ENCODE data around the gene PRR19.

PRR19 gene

DNA sequence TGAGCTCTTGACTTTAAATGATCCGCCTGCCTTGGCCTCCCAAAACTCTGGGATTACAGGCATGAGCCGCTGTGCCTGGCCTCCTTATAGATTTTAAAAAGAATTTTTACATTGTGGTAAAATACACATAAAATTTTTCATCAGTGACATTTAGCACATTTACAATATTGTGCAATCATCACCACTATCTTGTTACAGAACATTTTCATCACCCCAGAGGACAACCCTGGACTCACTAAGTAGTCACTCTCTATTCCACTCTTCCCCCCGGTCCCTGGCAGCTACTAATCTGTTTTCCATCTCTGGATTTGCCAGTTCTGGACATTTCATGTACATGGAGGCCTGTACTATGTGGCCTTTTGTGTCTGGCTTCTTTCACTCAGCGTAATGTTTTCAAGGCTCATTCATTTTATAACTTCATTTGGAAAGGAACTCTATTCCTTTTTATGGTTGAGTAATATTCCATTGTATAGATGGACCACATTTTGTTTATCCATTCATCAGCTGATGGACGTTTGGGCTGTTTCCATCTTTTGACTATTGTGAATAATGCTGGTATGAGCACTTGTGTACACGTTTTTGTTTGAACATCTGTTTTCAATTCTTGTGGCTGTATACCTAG, 43.4 kb downstream of the PRR19 start:
- Mint-ChIP-seq H3K27me3 (ENCODE audit: low read depth) (no peaks in the 10 kb centered on the region), H3K36me3 (ENCODE audit: low read depth) (peaks cover 44% of the 10 kb centered on the region), H3K4me1 (no peaks in the 10 kb centered on the region), H3K4me3 (no peak overlapping the region), H3K27ac (no peak overlapping the region), H3K9me3 (no peaks in the 10 kb centered on the region)
- TF ChIP-seq, protein P1, sequence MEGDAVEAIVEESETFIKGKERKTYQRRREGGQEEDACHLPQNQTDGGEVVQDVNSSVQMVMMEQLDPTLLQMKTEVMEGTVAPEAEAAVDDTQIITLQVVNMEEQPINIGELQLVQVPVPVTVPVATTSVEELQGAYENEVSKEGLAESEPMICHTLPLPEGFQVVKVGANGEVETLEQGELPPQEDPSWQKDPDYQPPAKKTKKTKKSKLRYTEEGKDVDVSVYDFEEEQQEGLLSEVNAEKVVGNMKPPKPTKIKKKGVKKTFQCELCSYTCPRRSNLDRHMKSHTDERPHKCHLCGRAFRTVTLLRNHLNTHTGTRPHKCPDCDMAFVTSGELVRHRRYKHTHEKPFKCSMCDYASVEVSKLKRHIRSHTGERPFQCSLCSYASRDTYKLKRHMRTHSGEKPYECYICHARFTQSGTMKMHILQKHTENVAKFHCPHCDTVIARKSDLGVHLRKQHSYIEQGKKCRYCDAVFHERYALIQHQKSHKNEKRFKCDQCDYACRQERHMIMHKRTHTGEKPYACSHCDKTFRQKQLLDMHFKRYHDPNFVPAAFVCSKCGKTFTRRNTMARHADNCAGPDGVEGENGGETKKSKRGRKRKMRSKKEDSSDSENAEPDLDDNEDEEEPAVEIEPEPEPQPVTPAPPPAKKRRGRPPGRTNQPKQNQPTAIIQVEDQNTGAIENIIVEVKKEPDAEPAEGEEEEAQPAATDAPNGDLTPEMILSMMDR (IDR thresholded peaks at IDR 0.05; ENCODE audit: unreplicated experiment in 3 of 3) = no peak

DNA sequence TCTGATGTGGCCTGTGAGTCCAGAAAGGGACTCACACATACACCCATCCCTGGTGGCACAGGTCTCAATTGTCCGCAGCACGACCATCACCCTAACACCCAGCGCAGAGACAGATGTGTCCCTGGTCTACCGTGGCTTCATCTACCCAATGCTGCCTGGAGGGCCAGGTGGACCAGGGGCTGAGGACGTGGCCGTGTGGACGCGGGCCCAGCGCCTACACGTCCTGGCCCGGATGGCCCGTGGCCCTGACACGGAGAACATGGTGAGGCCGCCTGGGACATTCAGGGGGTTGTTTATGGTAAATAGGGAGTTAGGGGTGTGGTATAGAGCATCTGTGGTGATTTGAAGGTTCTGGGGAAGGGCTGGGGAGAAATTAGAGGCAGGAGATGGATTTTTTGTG, 46.3 kb downstream of the PRR19 start:
- no peaks in the 10 kb centered on the region for H3K27me3 Mint-ChIP-seq (ENCODE audit: low read depth)
- H3K4me3 Mint-ChIP-seq = no peak overlapping the region
- TF ChIP-seq, protein P1 (IDR thresholded peaks at IDR 0.05; ENCODE audit: unreplicated experiment in 3 of 3) = no peak
- H3K9me3 Mint-ChIP-seq = no peaks in the 10 kb centered on the region
- peaks cover 42% of the 10 kb centered on the region for H3K36me3 Mint-ChIP-seq (ENCODE audit: low read depth)
- H3K4me1 Mint-ChIP-seq = no peaks in the 10 kb centered on the region
- no peak overlapping the region for H3K27ac Mint-ChIP-seq

DNA sequence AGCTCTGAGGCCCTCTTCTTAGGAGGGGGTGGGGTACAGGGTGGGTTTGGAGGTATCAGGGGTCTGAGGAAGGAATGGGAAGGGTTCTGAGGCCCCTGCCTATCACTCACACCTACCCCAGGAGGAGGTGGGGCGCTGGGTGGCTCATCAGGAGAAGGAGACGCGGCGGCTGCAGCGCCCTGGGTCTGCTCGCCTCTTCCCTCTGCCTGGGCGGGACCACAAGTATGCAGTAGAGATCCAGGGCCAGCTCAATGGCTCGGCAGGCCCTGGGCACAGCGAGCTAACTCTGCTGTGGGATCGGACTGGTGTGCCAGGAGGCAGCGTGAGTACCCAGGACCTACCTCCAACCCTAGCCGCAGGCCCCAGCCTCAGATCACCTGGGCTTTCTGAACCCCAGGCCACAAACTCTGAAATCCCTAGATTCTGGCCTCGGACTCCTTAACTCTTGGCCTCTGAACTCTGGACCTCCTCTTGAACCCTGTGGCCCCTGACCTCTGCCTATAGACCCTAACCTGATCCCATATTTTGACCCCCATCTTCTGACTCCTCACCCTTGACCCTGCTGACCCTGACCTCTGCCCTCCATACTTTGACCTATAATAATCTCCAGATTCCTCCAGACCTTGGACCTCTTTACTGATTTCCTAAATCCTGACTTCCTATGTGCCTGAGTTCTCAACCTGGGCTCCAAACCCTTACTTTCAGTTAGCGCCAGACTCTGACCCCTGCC, 47.6 kb downstream of the PRR19 start:
- Mint-ChIP-seq H3K4me3 (no peak overlapping the region), H3K4me1 (no peaks in the 10 kb centered on the region), H3K36me3 (ENCODE audit: low read depth) (peaks cover 45% of the 10 kb centered on the region), H3K9me3 (no peaks in the 10 kb centered on the region), H3K27me3 (ENCODE audit: low read depth) (no peaks in the 10 kb centered on the region), H3K27ac (no peak overlapping the region)
- TF ChIP-seq, protein P1 (IDR thresholded peaks at IDR 0.05; ENCODE audit: unreplicated experiment in 3 of 3) = no peak

DNA sequence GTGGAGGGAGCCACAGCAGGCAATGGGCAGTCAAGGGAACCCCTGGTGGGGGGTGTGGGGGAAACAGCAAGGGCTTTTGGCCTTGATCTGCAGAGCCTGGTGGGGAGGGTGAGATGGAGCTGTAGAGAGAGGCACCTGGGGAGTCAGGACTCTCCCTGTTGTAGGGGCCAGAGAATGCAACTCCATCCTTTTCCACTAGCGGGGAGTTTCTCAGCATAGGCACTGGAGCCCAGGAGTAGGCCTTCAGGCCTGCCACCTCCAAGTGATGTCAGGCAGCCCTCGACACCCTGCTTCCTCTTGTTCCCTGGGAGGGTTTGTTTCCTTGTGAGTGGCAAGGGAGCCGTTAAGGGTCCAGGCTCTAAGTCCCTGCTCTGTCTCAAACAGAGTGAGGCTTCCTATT, 48.5 kb downstream of the PRR19 start:
- H3K4me3 Mint-ChIP-seq = no peak overlapping the region
- H3K9me3 Mint-ChIP-seq = no peaks in the 10 kb centered on the region

DNA sequence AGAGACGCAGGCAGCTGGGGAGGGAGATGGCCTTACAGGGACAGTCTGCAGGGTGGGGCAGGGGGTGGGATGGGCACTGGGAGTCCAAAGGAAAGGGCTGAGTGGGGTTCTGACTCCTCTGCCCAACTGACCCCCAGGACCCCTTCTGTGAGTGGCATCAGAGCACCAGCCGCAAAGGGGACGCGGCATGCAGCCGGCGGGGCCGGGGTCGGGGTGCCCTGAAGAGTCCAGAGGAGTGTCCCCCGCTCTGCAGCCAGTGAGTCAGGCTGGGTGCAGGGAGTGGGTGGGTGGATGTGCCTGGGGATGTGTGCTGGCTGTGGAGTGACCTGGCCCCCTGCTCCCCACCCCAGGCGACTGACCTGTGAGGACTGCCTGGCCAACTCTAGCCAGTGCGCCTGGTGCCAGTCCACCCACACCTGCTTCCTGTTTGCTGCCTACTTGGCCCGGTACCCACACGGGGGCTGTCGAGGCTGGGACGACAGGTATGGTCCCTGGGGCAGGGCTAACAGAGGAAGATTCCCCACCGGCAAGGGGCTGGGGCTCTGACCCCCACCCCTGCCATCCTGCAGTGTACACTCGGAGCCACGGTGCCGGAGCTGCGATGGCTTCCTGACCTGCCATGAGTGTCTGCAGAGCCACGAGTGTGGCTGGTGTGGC, 49.3 kb downstream of the PRR19 start:
- Mint-ChIP-seq H3K27me3 (ENCODE audit: low read depth) (no peaks in the 10 kb centered on the region), H3K4me1 (no peaks in the 10 kb centered on the region), H3K27ac (no peak overlapping the region), H3K4me3 (no peak overlapping the region), H3K9me3 (no peaks in the 10 kb centered on the region), H3K36me3 (ENCODE audit: low read depth) (peaks cover 42% of the 10 kb centered on the region)
- TF ChIP-seq, protein P1 (IDR thresholded peaks at IDR 0.05; ENCODE audit: unreplicated experiment in 3 of 3) = no peak

More for the DNA sequence above, 48.5 kb downstream of the PRR19 start:
- Mint-ChIP-seq H3K36me3 (ENCODE audit: low read depth) (peaks cover 43% of the 10 kb centered on the region), H3K4me1 (no peaks in the 10 kb centered on the region), H3K27ac (no peak overlapping the region), H3K27me3 (ENCODE audit: low read depth) (no peaks in the 10 kb centered on the region)
- TF ChIP-seq, protein P1 (IDR thresholded peaks at IDR 0.05; ENCODE audit: unreplicated experiment in 3 of 3) = no peak
